DND-41 (cell line): ENCODE results near the gene PHLDB2.

Experiments used
- ATAC-seq: fragments of 200-7000 bp; cut with Tn5 transposase; 3 replicates; pipeline ENCODE4 v1.9.1; 2021; ENCODE audit warnings: low read depth; ENCODE audit not compliant: insufficient read depth
- DNase-seq: peaks from one replicate; pipeline ENCODE4 v3.0.0-alpha.2; 2020
- H2AFZ ChIP-seq: 2 replicates; pipeline ENCODE4 v1.6.0; 2012; ENCODE audit warnings: low read depth, low read length
- H3K27ac ChIP-seq: 2 replicates; pipeline ENCODE4 v1.5.1; 2012; ENCODE audit warnings: low read length, inconsistent platforms
- H3K27me3 ChIP-seq: fragments of 200-600 bp; sonication (generic); 2 replicates; pipeline ENCODE4 v1.6.0; 2012; ENCODE audit warnings: low read length, mild to moderate bottlenecking, inconsistent platforms; ENCODE audit not compliant: insufficient read depth, poor library complexity
- H3K36me3 ChIP-seq: 2 replicates; pipeline ENCODE4 v1.5.1; 2012; ENCODE audit warnings: low read length, inconsistent platforms; ENCODE audit not compliant: insufficient read depth
- H3K4me1 ChIP-seq: 2 replicates; pipeline ENCODE4 v1.5.1; 2012; ENCODE audit warnings: mild to moderate bottlenecking, low read length; ENCODE audit not compliant: insufficient read depth
- H3K4me2 ChIP-seq: 2 replicates; pipeline ENCODE4 v1.6.0; 2012; ENCODE audit warnings: mild to moderate bottlenecking, moderate library complexity, low read length, inconsistent platforms; ENCODE audit not compliant: insufficient read depth
- H3K4me3 ChIP-seq, 2 experiments: fragments of 200-600 bp in 1 of 2; shearing (Covaris generic) in 1 of 2; 2 replicates each; pipeline ENCODE4 v1.5.1; 2012 to 2016; ENCODE audit warnings: inconsistent platforms in 2 of 2, low read length in 2 of 2, mild to moderate bottlenecking in 2 of 2, low read depth in 1 of 2, moderate library complexity in 1 of 2
- H3K79me2 ChIP-seq: 2 replicates; pipeline ENCODE4 v1.6.0; 2012; ENCODE audit warnings: low read length, inconsistent platforms; ENCODE audit not compliant: insufficient read depth
- H3K9ac ChIP-seq: 2 replicates; pipeline ENCODE4 v1.6.0; 2012; ENCODE audit warnings: low read depth, mild to moderate bottlenecking, inconsistent platforms, low read length, moderate library complexity
- H3K9me3 ChIP-seq: 2 replicates; pipeline ENCODE4 v1.5.1; 2012; ENCODE audit warnings: low read length, moderate library complexity, mild to moderate bottlenecking, inconsistent platforms; ENCODE audit not compliant: insufficient read depth, severe bottlenecking
- H4K20me1 ChIP-seq: 2 replicates; pipeline ENCODE4 v1.6.0; 2012; ENCODE audit warnings: low read length; ENCODE audit not compliant: insufficient read depth
- CTCF ChIP-seq: IDR thresholded peaks from 2 replicates; pipeline ENCODE4 v1.5.1; 2012; ENCODE audit warnings: borderline replicate concordance, low read length, moderate library complexity, mild to moderate bottlenecking; ENCODE audit not compliant: poor library complexity, severe bottlenecking; ENCODE audit errors: extremely low read depth
- EZH2 ChIP-seq: IDR thresholded peaks from 3 replicates; pipeline ENCODE4 v1.6.1; 2012; ENCODE audit warnings: borderline replicate concordance, low read depth, mild to moderate bottlenecking, moderate library complexity, low read length, inconsistent platforms; ENCODE audit not compliant: severe bottlenecking

PHLDB2 gene

GRCh38 chr3:111854990-111855389, 4.1 kb upstream of the PHLDB2 start:
- no peaks in the 10 kb centered on the region for H4K20me1 ChIP-seq
- H3K4me2 ChIP-seq = no peak overlapping the region
- H3K27ac ChIP-seq = no peak overlapping the region
- H3K27me3 ChIP-seq = peaks cover 19% of the 10 kb centered on the region
- H2AFZ ChIP-seq = no peak overlapping the region
- peaks cover 12% of the 10 kb centered on the region for H3K4me1 ChIP-seq
- no peaks in the 10 kb centered on the region for H3K36me3 ChIP-seq
- H3K9ac ChIP-seq = no peak overlapping the region
- no peak for DNase-seq
- H3K9me3 ChIP-seq = no peaks in the 10 kb centered on the region
- no peaks in the 10 kb centered on the region for H3K79me2 ChIP-seq
- no peak overlapping the region for H3K4me3 ChIP-seq
- TF ChIP-seq EZH2 = no peak
- no peak for TF ChIP-seq CTCF
- ATAC-seq = no peak

- Histone ChIP-seq H3K27ac (no peak overlapping the region), H3K36me3 (no peaks in the 10 kb centered on the region), H3K79me2 (no peaks in the 10 kb centered on the region), H3K4me1 (peaks cover 24% of the 10 kb centered on the region), H3K27me3 (peaks cover 30% of the 10 kb centered on the region), H3K9ac (no peak overlapping the region), H2AFZ (no peak overlapping the region), H3K4me3 (no peak overlapping the region), H4K20me1 (no peaks in the 10 kb centered on the region), H3K4me2 (no peak overlapping the region), H3K9me3 (no peaks in the 10 kb centered on the region)
- no peak for ATAC-seq
- TF ChIP-seq EZH2 (no peak), CTCF (no peak)
- DNase-seq = no peak
These were observed 2.6 kb upstream of the PHLDB2 start for GRCh38 chr3:111856501-111856900.

GRCh38 chr3:111857474-111857873, 1.6 kb upstream of the PHLDB2 start:
- Histone ChIP-seq H3K27me3 (peaks cover 33% of the 10 kb centered on the region), H3K79me2 (no peaks in the 10 kb centered on the region), H2AFZ (no peak overlapping the region), H3K9me3 (no peaks in the 10 kb centered on the region), H3K4me3 (no peak overlapping the region), H3K4me1 (peaks cover 24% of the 10 kb centered on the region), H3K36me3 (no peaks in the 10 kb centered on the region), H3K4me2 (no peak overlapping the region), H3K9ac (no peak overlapping the region), H3K27ac (no peak overlapping the region), H4K20me1 (no peaks in the 10 kb centered on the region)
- ATAC-seq = no peak
- TF ChIP-seq EZH2 = no peak
- TF ChIP-seq CTCF = no peak
- no peak for DNase-seq

GRCh38 chr3:111858642-111859041, 423 bp upstream of the PHLDB2 start:
- Histone ChIP-seq H3K4me2 (peak overlapping the region; percentile 95; the same call in 1 of the 2 replicates), H3K36me3 (no peaks in the 10 kb centered on the region), H3K9me3 (no peaks in the 10 kb centered on the region), H3K9ac (no peak overlapping the region), H2AFZ (no peak overlapping the region), H3K27ac (no peak overlapping the region), H4K20me1 (no peaks in the 10 kb centered on the region), H3K27me3 (peaks cover 33% of the 10 kb centered on the region), H3K4me3 (no peak overlapping the region), H3K4me1 (peaks cover 24% of the 10 kb centered on the region), H3K79me2 (no peaks in the 10 kb centered on the region)
- DNase-seq = no peak
- TF ChIP-seq CTCF (no peak), EZH2 (no peak)
- ATAC-seq = no peak
